ENCODE measurements around the gene EYA4.
"Not testable (repeated sequence)": the region's sequence is repeated elsewhere in the genome, so short reads cannot be mapped to it uniquely, and the experiment has no call there.

EYA4 gene

DNA sequence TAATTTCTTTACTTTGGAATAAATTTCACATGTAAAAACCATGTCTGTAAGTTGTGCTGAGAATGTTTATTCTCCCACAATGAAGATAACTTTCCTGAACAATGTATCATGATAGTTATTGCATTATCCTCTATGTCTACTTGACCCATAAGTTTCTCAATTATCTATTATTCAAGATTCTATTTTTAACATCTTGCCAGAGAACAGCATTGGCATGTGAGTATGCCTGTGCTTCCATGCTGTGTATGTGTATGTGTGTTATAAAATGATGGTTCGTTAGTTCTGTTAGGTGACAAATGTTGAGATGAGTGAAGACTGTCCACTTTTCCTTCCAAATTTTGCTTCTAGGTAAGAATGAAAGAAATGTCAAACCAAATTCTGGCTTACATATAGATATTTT, 111.9 kb downstream of the EYA4 start:
- DNase-seq = no peak

DNA sequence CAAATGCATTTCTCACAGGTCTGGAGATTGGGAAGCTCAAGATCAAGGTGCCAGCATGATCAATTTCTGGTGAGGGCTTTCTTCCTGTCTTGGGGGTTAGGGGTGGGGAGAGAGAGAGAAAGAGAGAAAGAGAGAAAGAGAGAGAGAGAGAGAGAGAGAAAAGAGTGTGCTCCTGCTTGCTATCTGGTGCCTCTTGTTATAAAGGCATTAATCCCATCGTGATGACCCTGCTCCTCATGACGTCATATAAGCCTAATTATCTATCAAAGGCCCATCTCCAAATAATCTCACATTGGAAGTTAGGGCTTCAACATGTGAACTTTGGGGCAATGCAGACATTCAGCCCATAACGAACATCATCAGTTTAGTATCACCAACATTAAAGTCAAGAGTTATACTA, 114.8 kb downstream of the EYA4 start:
- no peak for DNase-seq

DNA sequence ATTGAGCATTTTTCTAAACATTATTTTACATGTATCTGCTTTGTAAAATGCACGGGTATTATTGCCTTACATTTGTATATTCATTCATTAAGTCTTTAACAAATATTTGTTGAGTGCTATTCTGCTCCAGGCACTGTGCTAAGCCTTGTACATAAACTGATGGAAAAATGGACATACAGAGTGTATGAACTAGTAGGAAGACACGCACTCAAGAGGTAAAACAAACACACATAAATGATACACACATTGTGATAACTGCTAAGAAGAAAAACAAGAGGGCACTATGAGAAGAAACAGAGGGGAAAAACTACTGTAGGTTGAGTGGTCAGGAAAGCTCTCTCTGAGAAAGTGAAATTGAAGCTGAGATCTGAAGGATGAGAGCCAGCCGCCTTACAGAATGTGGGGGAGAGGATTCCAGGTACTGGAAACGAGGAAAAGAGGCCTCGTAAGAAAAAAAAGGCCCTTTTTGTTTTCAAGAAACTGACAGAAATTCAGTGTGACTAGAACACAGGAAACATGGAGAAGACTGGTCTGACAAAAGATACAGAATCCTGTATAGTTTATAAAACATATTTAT, 117.5 kb downstream of the EYA4 start:
- no peak for DNase-seq

DNA sequence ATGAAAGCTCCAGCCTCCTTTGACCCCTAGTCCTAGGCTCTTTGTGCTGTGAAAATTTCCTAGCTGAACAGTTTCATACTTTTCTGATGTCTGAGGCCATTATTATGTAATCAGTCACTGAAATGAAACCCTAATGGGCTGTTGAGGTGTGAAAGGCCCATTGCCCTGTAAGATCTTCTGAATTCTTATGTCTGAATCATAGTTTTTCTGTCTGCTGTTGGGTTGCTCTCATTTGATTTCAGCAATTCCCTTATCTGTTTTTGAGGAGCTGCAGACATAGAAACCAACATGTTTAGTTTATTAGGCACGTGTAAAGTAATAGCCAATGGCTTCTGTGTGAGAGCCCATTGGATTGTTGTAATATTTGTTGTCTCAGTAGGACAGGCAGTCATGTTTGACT, 118.1 kb downstream of the EYA4 start:
- no peak for DNase-seq

DNA sequence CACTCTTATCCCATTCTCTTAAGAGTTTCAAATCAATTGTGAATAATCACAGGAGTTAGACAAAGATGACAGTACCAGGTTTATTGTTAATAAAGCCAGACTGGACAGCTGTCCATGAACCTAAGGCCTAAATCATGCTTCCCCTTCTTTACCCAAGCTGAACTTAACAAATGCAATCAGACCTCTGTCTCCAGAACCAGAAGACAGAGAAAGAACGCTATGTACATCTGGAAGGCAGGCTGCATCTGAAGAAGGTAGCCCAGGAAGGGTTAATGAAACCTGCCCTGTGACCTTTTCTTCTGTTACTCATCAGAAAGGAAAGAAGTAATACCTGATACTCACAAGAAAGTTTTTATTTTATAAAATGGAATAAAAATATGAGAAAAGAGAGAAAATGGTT, 118.6 kb downstream of the EYA4 start:
- DNase-seq = no peak

DNA sequence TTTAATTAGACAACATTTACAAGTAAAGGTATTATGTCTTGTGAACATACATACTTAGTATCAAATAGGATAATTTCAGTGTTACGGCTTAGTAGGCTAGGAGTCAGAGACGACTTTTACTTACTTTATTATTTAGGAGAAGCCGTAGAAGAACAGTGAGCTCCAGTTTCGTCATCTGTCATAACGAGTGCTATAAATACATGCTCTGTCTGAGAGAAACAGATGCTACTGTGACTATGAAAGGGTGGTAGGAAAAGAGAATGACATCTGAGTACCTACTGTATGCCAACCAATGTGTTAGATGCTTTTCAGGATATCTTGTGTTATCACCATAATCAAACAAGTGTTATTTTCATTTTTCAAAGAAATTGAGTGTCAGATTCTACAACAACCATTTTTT, 119.0 kb downstream of the EYA4 start:
- DNase-seq = no peak

DNA sequence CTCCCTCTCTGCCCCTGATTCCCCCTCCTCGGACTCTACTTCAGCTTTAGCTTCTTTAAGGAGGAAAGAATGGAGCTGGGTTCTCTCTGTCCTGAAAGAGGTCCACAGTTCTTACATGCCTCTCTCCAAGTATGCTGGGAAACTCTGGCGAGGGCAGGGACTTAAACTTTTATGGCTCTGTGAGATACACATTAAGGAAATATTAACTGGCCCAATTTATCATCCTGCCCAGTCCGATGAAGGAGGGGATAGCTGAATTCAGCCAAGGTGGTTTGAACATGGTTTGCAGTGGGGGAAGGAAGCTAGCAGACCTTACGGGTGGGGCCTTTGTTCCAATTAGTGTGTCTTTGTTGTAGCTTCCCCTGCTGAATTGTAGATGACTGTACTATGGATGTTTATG, 121.7 kb downstream of the EYA4 start:
- no peak for DNase-seq

DNA sequence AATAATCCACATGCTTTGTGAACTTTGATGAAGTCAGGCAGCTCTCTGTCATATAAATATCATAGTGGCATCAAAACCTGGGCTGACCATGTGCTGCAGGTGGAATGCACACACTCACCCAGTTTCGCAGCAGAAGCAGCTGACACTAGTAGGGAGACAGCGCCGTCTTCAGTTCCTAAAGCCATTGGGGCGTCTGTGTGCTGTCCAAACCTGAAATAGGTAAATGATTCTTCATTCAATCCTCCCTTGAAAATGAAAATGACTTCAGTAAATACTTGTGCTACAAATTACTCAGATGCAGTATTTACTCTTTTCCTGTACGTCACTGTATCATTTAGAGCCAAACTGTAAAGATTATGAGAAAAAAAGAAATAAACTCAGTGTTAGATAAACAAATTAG, 127.5 kb downstream of the EYA4 start:
- DNase-seq = no peak

DNA sequence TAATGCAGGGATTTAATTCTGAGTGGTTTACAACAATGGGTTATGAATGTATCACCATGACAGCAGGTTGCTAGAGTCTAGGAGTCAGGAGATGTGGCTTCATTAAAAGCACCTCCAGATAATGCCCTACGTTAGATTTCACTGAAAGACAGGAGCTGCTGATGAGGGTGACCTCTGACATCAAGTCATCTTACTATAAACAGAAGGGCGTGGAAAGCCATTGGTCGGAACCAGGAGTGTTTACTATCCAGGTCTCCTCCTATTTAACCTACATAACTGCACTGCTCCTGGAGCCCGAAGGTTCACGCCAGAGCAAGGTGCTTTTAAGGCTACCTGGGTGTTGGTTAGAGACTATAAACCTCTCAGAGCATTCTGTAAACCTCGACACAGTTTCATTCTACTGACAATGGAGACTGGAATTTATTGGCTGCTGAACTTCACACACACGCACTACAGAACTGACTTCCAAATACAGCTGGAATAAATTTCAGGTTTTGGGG, 128.7 kb downstream of the EYA4 start:
- DNase-seq = no peak

DNA sequence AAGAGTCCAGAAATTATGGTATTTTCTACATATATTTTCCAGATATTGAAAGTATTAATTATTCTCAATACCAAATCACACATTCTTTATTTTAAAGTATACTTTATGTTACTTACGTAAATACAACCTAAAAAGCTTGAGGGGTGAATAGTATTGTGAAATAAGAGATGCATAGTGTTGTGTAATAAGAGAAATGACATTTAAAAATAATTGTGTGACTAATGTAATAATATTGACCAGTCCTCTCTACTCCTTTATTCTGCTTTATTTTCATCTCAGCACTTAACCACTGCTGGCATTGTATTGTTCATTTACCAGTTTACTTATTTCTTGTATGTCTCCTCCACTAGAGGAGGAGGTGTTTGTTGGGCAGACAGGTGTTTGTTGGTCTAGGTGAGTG, 135.6 kb downstream of the EYA4 start:
- no peak for DNase-seq

DNA sequence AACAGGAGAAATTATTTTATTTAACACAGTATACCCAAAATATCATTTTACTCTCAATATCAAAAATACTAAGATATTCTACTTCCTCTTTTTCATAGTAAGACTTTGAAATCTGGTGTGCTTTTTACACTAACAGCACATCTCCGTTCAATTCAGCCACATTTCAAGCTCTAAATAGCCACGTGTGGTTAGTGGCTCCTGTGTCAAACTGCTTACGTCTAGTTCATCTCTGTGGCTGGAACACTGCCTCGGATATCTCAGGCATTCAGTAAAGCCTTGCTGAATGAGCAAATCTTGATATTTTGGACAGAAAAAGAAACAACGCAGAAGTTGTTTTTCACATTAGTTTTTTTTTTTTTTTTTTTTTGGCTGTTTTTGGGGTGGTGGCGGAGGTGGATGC, 136.1 kb downstream of the EYA4 start:
- no peak for DNase-seq

DNA sequence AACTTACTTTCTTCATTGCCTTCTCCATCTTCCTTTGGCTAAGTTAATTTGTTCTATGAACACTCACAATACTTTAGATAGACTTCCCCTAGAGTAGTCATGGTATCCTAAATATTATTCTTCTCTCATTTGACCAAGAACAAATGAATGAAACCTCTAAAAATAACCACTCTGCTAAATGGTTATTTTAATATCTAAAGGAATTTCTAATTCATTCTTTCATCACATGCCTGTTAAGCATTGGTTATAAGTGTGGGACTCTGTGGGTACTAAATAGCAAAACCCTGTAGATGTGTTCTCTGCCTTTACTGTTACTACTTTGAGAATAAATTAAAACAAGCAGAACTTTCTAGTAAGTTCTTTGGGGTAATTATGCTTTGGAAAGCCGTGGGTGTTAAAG, 138.9 kb downstream of the EYA4 start:
- DNase-seq = no peak

DNA sequence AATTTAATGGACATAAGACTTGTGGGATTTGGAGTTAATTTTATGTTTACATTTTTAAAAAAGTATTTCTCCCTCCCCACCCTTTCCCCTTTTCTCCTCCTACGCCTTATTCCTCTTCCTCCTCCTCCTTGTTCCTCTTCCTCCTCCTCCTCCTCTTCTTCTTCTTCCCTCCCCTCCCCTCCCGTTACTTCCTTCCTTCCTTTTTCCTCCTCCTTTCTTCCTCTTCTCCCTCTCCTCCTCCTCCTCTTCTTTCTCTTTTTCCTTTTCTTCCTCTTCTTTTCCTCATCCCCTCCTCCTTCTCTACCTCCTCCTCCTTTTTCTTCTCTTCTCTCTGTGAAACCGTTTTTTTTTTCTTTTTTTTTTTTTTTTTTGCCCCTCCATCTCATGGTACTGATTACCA, 139.6 kb downstream of the EYA4 start:
- DNase-seq = no peak

DNA sequence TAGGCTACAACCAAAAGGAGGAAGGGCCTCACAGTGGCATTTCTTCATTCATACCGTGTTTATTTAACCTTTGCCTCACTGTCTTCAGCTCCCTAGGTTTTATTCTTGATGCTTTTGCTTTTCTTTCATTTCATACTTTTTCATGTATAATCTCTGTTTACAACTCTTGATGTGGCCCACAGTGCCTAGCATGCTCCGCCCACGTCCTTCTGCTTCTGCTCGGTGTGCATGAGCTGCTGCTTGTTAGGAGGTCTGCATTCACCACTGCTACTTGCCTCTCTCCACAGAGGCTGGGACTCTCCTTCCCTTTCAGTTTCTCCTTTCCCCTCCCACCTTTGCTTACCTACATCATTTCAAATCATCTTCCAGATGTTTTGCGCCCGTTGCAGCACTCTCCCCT, 147.6 kb downstream of the EYA4 start:
- no peak for DNase-seq

DNA sequence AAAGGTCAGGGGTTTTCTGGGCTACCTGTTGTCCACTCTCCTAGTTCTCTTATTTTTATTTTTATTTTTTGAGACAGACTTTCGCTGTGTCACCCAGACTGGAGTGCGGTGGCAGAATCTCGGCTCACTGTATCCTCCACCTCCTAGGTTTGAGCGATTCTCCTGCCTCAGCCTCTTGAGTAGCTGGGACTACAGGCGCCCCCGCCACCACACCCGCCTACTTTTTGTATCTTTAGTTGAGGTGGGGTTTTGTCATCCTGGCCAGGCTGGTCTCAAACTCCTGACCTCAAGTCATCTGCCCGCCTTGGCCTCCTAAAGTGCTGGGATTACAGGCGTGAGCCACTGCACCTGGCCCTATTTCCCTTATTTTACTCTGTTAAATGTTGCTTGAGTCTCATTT, 149.0 kb downstream of the EYA4 start:
- DNase-seq = no peak

DNA sequence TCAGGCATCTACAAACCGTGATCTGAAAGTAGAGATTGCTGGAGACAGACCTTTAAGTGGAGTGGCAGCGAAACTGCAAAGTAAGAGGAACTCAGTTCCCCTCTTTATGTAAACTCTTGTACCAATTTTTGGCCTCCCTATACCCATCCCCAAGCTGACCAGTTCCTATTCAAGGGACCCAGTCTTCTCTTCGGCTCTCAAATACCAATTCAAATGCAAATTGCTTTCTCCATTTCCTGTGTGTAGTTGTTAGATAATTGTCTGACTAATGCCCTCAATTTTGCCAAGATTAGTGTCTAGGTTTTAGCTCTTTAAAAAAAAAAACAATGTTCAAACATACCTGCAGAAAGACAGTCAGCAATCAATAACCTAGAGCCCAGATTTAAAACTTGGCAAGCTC, 150.9 kb downstream of the EYA4 start:
- no peak for DNase-seq

DNA sequence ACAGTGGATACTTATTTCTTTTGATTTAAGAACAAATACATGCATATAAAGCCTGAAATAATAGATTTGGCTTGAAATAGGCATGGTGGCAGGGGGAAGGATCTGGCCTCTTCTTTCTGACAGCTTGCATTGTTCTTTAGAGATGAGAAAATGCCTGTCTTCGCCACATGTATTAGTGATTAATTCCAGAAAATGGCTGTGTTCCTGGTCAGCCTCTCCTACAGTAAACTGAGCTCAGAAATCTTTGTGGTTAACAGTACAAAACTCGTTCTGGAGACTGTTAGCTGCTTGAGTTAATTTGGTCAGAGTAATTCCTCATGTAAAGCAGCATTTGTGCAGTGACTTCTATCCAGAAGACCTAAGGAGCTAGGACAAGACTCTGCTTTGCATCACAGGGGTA, 151.5 kb downstream of the EYA4 start:
- DNase-seq = no peak

DNA sequence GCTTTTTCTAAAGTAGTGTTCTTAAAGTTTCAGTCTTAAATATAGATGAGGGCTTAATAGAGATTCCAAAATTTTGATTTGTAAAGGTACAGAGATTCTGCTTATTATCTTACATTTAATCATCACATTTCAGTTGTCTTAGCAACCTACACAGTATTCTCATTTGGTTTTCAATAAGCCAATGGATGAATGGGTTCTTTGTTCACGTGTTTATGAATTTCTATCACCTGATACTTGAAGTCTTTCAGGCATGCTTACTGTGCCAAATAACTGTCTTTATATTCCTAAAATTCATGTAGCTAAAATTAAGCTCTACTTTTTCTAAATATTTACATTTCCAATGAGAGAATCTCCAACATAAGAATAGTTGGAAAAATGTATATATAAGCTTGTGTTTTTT, 152.7 kb downstream of the EYA4 start:
- DNase-seq = no peak

DNA sequence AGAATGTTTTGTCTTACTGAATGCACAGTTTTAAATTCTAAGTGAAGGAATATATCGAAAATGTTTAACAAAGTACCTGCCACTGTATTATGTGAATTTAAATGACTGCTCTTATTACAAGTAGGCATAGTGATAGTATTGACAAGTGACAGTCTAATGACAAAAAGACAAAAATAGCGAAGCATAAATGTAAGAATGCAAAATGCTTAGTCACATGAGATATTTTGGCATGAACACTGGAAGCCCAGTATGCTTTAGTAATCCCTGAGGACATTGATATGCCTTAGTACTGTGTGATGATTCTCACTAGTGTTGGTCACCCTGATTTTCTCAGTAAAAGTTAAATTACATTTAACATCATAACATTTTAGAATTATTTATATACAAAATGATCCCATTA, 153.5 kb downstream of the EYA4 start:
- no peak for DNase-seq

DNA sequence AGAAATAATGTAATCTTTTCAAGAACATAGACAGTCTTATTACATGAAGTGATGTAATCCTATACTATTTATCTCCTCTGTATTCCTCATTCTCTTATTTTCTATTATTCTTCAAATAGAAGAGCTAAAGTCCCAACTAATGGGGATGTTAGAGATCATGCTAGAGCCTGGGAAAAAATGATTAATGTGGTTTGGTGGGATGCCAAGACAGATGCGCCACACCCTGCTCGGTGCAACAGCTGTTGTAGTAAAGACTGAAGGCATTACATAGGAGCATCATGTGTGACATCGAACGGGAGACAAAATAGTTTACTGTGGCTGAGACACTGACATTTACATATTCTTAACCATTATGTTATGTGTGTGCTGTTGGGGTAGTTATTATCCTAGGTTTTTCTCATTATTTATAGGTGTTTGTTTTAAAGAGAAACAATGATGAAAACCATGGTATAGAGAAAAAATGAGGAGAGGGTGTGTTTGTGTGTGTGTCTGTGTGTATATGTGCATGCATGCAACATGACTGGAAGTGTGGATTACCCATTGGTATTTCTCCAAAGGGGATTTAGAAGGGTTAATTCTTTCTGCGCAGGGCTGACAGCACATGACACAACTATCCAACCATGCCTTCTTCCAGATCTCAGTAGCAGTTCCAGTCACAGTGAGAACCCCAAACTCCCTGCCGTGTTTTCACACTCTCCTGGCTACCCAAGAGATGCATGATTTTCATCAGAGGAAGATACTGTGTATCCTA, 155.3 kb downstream of the EYA4 start:
- DNase-seq = no peak

DNA sequence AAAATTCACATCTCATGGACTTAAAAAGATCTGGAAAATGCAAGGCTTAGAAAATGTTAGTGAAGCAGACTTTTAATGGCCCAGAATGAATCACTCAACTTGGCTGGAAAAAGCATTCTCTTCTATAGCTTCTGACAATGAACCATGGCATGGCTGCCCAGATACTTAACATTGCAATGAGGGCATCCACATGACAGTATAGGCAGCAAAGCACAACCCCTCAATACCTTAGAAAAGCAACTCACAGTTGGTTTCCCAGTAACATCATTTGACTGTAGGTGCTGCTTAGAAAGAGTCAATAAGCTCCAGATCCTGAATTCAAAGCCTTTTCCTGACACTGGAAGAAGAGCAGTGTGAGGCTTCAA, 155.8 kb downstream of the EYA4 start:
- no peak for DNase-seq

DNA sequence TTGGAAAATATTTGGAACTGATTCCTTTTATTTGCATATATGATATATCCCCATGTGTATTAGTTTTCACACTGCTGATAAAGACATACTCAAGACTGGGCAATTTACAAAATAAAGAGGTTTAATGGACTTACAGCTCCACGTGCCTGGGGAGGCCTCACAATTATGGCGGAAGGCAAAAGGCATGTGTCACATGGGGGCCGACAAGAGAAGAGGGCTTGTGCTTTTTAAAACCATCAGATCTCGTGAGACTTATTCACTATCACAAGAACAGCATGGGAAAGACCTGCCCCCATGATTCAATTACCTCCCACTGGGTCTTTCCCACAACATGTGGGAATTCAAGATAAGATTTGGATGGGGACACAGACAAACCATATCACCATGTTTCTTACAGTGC, 156.4 kb downstream of the EYA4 start:
- not testable (repeated sequence) for DNase-seq

DNA sequence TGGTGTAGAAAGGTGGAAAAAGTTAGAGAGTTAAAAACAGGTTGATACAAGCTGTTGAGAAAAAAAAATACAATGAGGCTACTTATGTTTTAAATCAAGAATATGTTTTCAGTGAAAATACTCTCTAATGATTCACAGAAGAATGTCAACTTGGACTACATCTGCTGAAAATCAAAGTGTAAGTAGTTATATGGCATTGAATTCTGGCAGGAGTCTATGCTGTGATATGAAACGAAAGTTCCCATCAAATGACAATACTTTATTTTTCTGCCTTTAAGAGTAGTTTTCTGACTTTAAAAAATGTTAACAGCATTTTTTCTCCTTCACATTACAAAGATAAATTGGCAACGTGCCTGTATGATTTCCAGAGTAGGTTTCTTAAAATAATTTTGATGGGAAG, 158.3 kb downstream of the EYA4 start:
- no peak for DNase-seq

DNA sequence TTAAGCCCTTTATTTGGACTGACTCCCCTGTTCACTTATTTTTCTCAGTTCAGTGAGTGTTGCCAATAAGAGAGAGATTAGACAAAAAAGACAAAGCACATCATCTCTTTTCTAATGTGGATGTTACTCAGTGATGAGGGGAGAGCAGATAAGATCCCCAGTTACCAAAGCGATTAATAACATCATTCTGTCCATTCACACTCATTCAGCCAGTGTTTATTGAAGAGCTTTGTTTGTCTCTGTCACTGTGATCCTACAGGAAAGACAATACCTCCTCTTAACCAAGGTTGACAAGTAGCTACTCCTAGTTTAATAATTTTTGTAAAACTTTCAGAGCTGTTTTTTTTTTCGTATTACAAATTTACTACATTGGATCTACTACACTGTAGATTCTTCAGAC, 163.0 kb downstream of the EYA4 start:
- DNase-seq = no peak

DNA sequence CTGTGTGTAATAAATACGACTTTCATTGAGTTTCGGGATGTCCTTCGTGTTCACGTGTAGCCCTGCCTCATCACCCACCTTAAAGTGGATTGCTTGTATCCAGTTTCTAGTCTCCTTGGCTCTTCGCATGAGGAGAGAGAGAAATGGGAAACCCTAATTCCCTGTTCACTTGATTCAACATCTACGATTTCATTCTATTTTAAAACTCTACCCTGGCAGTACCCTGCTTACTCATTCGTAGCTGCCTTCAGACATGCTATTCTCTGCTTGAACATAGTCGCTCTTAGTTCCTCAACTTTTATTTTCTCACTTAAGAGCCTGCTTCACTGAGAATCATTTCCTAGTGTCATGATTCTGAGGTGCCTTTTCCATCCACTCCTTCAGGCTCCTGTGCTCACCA, 163.6 kb downstream of the EYA4 start:
- no peak for DNase-seq

Measured in activated T-cell treated with anti-CD3 and anti-CD28 coated beads, Interleukin-2, amount 50 U/mL, for 48 hours (primary cell).